Spinal cord (tissue), 10 donors: ENCODE measurements around the gene TYSND1. TPM values are rescaled to one million over a fixed set of nuclear protein-coding genes. Genes with fewer than 3 reads are reported as not detected.

ENCODE experiments used
- DNase-seq, 6 donors: peaks; one replicate each; pipeline versions ENCODE4 v3.0.0 to v3.0.0-alpha.2; 2013 to 2015; ENCODE audit warnings: low spot score in 6 of 6, low read depth in 4 of 6
- H3K27ac ChIP-seq: one replicate; pipeline ENCODE4 v1.5.1; 2013; ENCODE audit warnings: low read depth, low read length, control low read depth
- H3K27me3 ChIP-seq: one replicate; pipeline ENCODE4 v1.6.1; 2013; ENCODE audit warnings: low read length; ENCODE audit not compliant: control insufficient read depth, insufficient read depth
- H3K36me3 ChIP-seq: one replicate; pipeline ENCODE4 v1.6.1; 2013; ENCODE audit warnings: low read length; ENCODE audit not compliant: control insufficient read depth, insufficient read depth
- H3K4me1 ChIP-seq: one replicate; pipeline ENCODE4 v1.6.1; 2013; ENCODE audit warnings: low read length; ENCODE audit not compliant: control insufficient read depth, insufficient read depth
- H3K4me3 ChIP-seq: one replicate; pipeline ENCODE4 v1.5.1; 2013; ENCODE audit warnings: low read depth, low read length, control low read depth
- H3K9me3 ChIP-seq: one replicate; pipeline ENCODE4 v1.6.1; 2013; ENCODE audit warnings: low read length; ENCODE audit not compliant: control insufficient read depth, insufficient read depth
- WGBS: methylation state at CpG from one replicate; pipeline ENCODE4 v1.1.5; 2013; ENCODE audit warnings: missing lambda C conversion rate; ENCODE audit not compliant: insufficient coverage; 5-methylcytosine and 5-hydroxymethylcytosine counted together
- polyA plus RNA-seq, 2 donors: library from polyadenylated mRNA; unstranded; fragments of 120-200 nt; gene quantifications; one replicate each; pipeline ENCODE4 v1.2.1, GENCODE V29; 2013; ENCODE audit not compliant: insufficient read length in 2 of 2
- total RNA-seq, 2 donors: library from RNA; depleted of rRNA in 1 of 2; stranded (reverse); fragments of 120-200 nt in 1 of 2; fragments of >200 nt in 1 of 2; gene quantifications; one replicate each; pipeline versions ENCODE4 v1.2.3 to v1.2.4, GENCODE V29; 2013 to 2014
- donor health status: healthy.

Gene TYSND1
- total and polyA plus RNA-seq, 4 donors = 6.8 to 13.0 (median 9.2) TPM

DNA sequence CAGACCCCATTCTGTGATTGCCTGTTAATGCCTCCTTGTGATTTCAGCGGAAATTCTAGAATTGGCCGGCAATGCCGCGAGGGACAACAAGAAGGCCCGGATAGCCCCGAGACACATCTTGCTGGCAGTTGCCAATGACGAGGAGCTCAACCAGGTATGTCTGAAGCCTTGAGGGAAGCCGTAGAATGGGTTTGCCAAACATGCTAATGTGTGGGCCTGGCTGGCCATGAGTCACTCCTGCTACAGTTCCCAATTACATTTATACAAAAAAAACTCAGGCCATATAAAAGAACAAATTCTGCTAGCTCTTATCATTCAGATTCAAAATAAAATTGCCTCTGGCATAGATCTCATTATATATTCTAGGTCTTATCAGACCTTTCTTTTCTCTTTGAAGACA, 56.5 kb downstream of the TYSND1 start:
- H3K27me3 ChIP-seq = no peaks in the 10 kb centered on the region
- WGBS = 98% methylated on average over 8 of the region's 8 CpGs
- H3K9me3 ChIP-seq = no peaks in the 10 kb centered on the region
- no peak overlapping the region for H3K27ac ChIP-seq
- H3K4me1 ChIP-seq = no peaks in the 10 kb centered on the region
- peaks cover 38% of the 10 kb centered on the region for H3K36me3 ChIP-seq
- H3K4me3 ChIP-seq = no peak overlapping the region
- DNase-seq = no peak

DNA sequence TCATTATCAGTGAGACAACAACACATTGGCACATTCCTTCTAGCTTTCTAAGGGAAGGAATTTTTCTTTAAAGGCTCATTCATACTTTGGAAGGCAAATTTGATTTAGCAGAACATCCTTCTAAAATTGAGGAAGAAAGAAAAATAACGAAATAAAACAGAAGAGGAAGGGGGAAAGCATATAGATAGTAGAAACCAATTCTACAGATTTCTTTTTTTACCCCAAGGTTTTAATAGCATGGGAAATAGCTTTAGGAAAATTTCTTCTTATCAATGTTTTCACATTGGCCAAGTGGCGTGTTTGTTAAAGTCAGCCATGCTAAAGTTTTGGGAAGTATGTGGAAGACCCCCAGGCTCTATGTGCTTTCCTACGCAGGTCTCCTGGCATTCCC, 58.2 kb downstream of the TYSND1 start:
- Histone ChIP-seq H3K4me1 (no peaks in the 10 kb centered on the region), H3K27me3 (no peaks in the 10 kb centered on the region), H3K4me3 (no peak overlapping the region), H3K36me3 (peaks cover 31% of the 10 kb centered on the region), H3K27ac (no peak overlapping the region), H3K9me3 (no peaks in the 10 kb centered on the region)
- no CpG with 5 or more reads among the region's 3 CpGs for WGBS
- no peak for DNase-seq

Other genes starting within 250 kb of the TYSND1 start
- 10 to 100 TPM; 22.9 to 52.3 TPM for gene MACROH2A2, start 93.9 kb downstream of the TYSND1 start, total RNA-seq
- 10 to 100 TPM; 77.5 to 84.2 TPM for gene MACROH2A2, start 93.9 kb downstream of the TYSND1 start, polyA plus RNA-seq
- gene AIFM2, start 13.9 kb downstream of the TYSND1 start, total RNA-seq = 1 to 10 TPM; 3.3 to 4.2 TPM
- gene AIFM2, start 13.9 kb downstream of the TYSND1 start, polyA plus RNA-seq = 1 to 10 TPM; 4.5 to 7.8 TPM
- gene SAR1A, start 23.8 kb upstream of the TYSND1 start, total RNA-seq = 100 to 1,000 TPM; 134 to 192 TPM
- 100 to 1,000 TPM; 110 to 115 TPM for gene SAR1A, start 23.8 kb upstream of the TYSND1 start, polyA plus RNA-seq
- gene PPA1, start 86.7 kb upstream of the TYSND1 start, total RNA-seq = 100 to 1,000 TPM; 107 to 158 TPM
- 100 to 1,000 TPM; 151 to 175 TPM for gene PPA1, start 86.7 kb upstream of the TYSND1 start, polyA plus RNA-seq
- 1 to 10 TPM in 1 of 2 donors, under 1 TPM in 1; 0.50 to 1.8 TPM for gene NPFFR1, start 137.3 kb upstream of the TYSND1 start, total RNA-seq
- gene NPFFR1, start 137.3 kb upstream of the TYSND1 start, polyA plus RNA-seq = 1 to 10 TPM; 1.5 to 1.7 TPM
- 10 to 100 TPM in 1 of 2 donors, 1 to 10 TPM in 1; 7.4 to 13.9 TPM for gene LRRC20, start 235.9 kb upstream of the TYSND1 start, total RNA-seq
- gene LRRC20, start 235.9 kb upstream of the TYSND1 start, polyA plus RNA-seq = 10 to 100 TPM; 27.0 to 29.1 TPM